Fibroblast of lung (primary cell): ENCODE results near the gene CFAP299.

Experiments
- CTCF ChIP-seq, 2 donors: IDR thresholded peaks in 1 of 2; conservative IDR thresholded peaks in 1 of 2; 1 replicate in 1 of 2; 2 replicates in 1 of 2; pipeline ENCODE4 v1.5.1; 2011 to 2012; ENCODE audit warnings: low read length in 2 of 2, control low read depth in 1 of 2, inconsistent platforms in 1 of 2, low read depth in 1 of 2, mild to moderate bottlenecking in 1 of 2
- EZH2 ChIP-seq: IDR thresholded peaks from 2 replicates; pipeline ENCODE4 v1.5.1; 2012; ENCODE audit warnings: low read length, control low read depth, mild to moderate bottlenecking; ENCODE audit errors: missing control alignments

DNA sequence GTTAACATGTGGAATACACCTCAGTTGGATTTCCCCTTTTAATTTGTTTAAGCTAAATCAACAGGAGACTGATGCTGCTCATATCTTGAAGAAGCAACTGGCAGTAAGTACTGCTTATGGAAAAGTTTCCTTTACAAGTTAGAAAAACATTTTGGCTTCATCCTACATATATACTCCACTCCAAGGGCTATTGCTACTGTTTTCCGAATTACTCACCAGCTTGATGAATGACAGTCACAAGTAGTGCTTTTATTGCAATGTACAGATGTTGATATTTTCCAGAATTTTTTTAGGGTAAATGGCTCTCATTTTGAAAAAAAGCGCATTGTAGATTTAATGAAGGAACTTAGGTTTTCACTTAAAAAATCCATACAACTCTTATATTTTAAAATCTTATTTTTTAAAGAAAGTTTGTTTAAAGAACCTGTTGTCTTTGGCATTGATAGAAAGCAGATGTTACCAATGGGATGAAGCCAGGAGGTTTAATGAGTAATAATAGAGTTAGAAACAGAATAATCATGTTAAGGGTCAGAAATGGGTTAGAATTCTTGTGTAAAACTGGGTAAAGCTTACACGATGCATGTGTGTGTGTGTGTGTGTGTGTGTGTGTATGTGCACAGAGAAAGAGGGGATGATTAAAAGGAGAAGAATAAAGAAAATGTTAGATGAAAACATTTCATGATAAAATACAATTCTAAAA, 272.9 kb downstream of the CFAP299 start:
- no peak for TF ChIP-seq CTCF (conservative IDR thresholded peaks at IDR 0.05 in 1 of 2, IDR thresholded peaks at IDR 0.05 in 1 of 2; ENCODE audit: low read depth in 1 of 2, low read length in 2 of 2)
- TF ChIP-seq EZH2: no peak
